ENCODE measurements around the gene DCLK1. TPM values are rescaled to one million over a fixed set of nuclear protein-coding genes. Genes with fewer than 3 reads are reported as not detected.

Gene DCLK1
- polyA plus RNA-seq, 6 donors from 2014 or later: not detected

DNA sequence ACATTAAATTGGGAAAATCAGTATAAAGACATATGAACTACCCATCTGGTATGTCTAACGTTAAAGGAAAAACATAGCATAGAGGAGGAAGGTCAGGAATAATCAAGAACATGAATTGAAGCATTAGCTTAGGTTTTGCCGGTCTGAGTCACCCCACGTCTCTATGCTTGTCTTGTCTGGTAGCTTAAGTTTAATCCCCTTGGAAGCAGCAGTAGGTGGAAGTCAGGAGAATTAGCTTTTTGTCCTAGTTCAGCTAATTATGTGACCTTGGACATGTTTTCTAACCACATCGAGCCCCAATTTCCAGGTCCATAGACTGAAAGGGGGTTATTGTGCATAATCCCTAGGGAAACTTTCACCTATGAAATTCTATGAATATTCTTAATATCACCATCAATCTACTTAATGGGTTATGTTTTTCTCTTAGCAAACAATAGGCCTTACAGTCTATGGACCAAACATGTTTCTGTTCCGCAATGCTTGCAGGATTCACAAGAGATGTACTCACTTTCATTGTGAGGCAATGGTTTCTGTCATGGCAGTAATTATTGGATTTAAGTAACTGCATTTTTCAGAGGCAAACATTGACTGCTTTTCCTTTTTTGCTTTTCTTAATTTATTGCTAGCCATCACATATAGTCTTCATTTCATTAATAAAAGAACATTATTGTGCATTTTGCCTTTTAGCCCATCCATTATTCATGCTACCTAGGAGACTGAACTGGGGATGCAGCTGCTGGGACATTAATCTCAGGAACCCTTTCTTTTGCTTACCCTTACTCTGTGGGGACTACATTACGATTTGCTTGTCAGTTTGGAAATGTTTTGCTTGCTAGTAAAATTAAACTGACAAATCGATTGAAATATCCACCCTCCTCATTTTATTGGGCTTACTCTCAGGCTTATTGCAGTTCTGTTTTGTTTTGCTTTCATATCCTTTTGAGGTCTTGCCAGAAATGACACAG lies 349.9 kb downstream of the DCLK1 start:
- DNase-seq (no peak), ATAC-seq (ENCODE audit: low read depth in 2 of 2) (no peak)
- no peaks in the 10 kb centered on the region for H3K36me3 Mint-ChIP-seq
- no peak overlapping the region for H3K27ac Mint-ChIP-seq
- no peak overlapping the region for H3K4me3 Mint-ChIP-seq
- peaks cover 0 to 3% (median 0%) of the 10 kb centered on the region in 7 donors for H3K9me3 Mint-ChIP-seq
- peaks cover 7 to 8% (median 8%) of the 10 kb centered on the region in 3 donors for H3K27me3 Mint-ChIP-seq
- H3K4me1 Mint-ChIP-seq: no peaks in the 10 kb centered on the region

DNA sequence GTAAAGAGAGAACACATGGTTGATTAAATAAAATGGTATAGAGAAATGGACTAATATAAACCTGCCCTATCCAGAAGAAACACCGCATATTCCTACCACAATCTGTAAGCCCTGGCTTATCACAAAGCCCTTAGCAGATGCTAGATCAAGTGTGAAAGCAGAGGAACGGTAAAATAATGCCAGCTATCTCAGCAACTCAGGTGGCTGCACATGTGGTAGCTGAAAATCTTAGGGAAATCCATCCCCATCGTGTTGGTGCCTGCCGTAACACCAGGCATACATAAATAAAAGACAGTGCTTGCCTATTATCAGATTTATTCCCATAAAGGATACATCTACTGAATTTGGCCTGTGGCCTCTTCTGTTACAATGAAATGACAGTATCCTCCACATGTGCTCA lies 350.6 kb downstream of the DCLK1 start:
- Mint-ChIP-seq H3K27ac (no peak overlapping the region), H3K4me3 (no peak overlapping the region), H3K4me1 (no peaks in the 10 kb centered on the region), H3K27me3 (peaks cover 7 to 8% (median 8%) of the 10 kb centered on the region in 3 donors), H3K36me3 (no peaks in the 10 kb centered on the region), H3K9me3 (peaks cover 0 to 3% (median 0%) of the 10 kb centered on the region in 7 donors)
- no peak for ATAC-seq (ENCODE audit: low read depth in 2 of 2)
- DNase-seq: no peak

DNA sequence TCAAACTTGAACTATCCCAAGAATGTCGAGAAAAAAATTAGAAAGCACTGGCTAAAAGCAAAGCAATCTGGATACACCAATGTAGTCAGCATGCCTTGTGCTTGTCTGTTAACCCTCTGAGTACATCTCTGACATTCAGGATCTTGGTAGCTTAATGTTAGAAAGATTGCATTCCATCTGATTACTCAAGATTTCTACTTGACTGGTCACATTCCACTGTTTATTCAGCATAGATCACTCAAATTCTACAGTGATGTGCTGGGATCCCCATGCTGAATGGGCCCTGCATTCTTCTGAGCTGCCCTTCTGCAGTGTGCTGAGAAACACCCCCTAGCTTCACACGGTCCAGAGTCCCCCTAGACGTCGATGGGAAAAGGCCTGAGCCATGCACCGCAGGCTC lies 359.3 kb downstream of the DCLK1 start:
- peaks cover 0 to 7% (median 0%) of the 10 kb centered on the region in 7 donors for H3K9me3 Mint-ChIP-seq
- no peak overlapping the region for H3K4me3 Mint-ChIP-seq
- no peak for ATAC-seq (ENCODE audit: low read depth in 2 of 2)
- DNase-seq: no peak
- peaks cover 0 to 5% (median 0%) of the 10 kb centered on the region in 3 donors for H3K27me3 Mint-ChIP-seq
- H3K36me3 Mint-ChIP-seq: no peaks in the 10 kb centered on the region
- no peaks in the 10 kb centered on the region for H3K4me1 Mint-ChIP-seq
- no peak overlapping the region for H3K27ac Mint-ChIP-seq

DNA sequence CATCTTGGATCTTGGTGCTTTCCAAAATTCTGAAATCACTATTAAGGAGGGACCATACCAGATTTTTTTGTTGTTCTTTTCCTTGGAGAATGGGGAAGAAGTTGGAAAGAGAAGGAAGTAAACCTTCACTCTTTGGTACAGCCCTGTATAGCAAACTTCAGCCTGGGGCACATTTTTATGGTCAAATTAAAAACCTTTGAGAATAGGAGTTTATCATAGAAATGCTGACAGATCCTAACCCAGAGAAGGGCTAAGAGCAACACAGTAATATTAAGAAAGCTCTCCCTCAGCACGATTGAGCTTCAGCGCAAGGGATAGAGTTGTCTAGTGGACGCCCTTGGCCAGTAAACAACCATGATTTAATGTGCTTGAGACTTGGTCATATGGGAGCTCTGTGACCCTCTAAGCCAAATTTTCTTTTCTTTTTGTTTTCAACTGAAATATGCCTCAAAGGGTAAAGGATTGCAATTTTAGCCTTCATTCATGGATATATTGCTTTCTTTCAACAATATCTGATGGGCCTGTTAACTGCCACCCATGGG lies 360.4 kb downstream of the DCLK1 start:
- DNase-seq: no peak
- no peaks in the 10 kb centered on the region for H3K4me1 Mint-ChIP-seq
- peaks cover 0 to 7% (median 0%) of the 10 kb centered on the region in 7 donors for H3K9me3 Mint-ChIP-seq
- H3K27ac Mint-ChIP-seq: no peak overlapping the region
- ATAC-seq (ENCODE audit: low read depth in 2 of 2): no peak
- no peak overlapping the region for H3K4me3 Mint-ChIP-seq
- no peaks in the 10 kb centered on the region for H3K27me3 Mint-ChIP-seq
- no peaks in the 10 kb centered on the region for H3K36me3 Mint-ChIP-seq

DNA sequence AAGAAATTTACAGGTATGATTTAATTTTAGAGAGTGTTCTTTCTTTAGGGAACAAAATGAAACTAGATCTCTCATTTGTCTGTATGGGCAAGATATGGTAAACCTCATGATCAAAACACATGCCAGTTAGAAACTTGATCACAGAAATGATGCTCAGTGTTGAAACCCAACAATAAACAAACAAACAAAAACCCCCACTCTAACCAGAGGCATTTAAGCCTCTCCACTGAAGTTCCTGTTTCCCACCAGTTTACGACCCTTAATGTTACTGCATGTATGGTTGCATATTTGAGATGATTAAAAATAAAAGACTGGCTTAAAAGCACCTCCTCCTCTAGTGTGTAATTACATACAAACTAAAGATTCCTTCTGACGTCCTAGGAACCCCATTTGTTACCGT lies 361.4 kb downstream of the DCLK1 start:
- DNase-seq (no peak), ATAC-seq (ENCODE audit: low read depth in 2 of 2) (no peak)
- Mint-ChIP-seq H3K27me3 (no peaks in the 10 kb centered on the region), H3K4me3 (no peak overlapping the region), H3K27ac (no peak overlapping the region), H3K36me3 (no peaks in the 10 kb centered on the region), H3K9me3 (peaks cover 0 to 7% (median 0%) of the 10 kb centered on the region in 7 donors), H3K4me1 (no peaks in the 10 kb centered on the region)

DNA sequence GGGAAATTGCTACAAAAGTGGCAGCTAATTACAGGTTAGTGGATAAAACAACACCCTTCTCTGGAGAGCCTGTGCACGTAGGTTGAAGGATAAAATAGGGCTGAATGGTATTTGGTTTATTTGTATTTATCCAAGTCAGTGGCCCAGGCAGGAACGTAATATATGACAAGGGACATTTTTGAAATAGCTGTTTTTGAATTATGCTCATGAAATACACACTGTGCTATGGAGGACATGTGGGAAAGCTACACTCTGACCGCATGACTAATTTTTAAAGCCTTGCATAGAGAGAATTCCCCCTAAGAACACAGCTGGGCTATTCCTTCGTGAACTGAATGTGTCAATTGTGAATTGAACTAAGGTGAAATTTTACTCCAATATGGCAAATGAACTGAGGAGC lies 362.6 kb downstream of the DCLK1 start:
- H3K4me1 Mint-ChIP-seq: no peaks in the 10 kb centered on the region
- H3K36me3 Mint-ChIP-seq: no peaks in the 10 kb centered on the region
- ATAC-seq (ENCODE audit: low read depth in 2 of 2) (no peak), DNase-seq (no peak)
- H3K27me3 Mint-ChIP-seq: no peaks in the 10 kb centered on the region
- H3K9me3 Mint-ChIP-seq: peaks cover 0 to 4% (median 0%) of the 10 kb centered on the region in 7 donors
- no peak overlapping the region for H3K4me3 Mint-ChIP-seq
- no peak overlapping the region for H3K27ac Mint-ChIP-seq

DNA sequence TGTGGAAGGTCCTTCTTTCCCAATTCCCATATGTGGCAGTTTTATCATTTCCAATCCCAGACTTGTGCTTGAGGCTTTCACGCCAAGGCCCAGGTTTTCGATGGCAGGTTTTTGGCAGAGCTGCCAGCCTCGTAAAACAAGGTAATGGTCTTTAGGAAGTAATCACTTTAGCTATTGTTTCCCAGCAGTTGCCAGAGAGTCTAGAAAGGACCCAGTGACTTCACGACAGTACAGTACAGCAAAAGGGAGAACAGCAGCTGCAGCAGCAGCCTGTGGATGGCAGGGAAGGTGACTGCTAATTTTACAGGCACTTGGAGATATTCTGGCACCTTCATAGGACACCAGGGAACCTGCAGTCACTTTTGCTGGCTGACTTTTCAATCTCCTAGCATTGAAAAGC lies 363.1 kb downstream of the DCLK1 start:
- Mint-ChIP-seq H3K9me3 (peaks cover 0 to 3% (median 0%) of the 10 kb centered on the region in 7 donors), H3K36me3 (no peaks in the 10 kb centered on the region), H3K27me3 (no peaks in the 10 kb centered on the region), H3K4me1 (no peaks in the 10 kb centered on the region), H3K4me3 (no peak overlapping the region), H3K27ac (no peak overlapping the region)
- DNase-seq: no peak
- ATAC-seq (ENCODE audit: low read depth in 2 of 2): no peak

DNA sequence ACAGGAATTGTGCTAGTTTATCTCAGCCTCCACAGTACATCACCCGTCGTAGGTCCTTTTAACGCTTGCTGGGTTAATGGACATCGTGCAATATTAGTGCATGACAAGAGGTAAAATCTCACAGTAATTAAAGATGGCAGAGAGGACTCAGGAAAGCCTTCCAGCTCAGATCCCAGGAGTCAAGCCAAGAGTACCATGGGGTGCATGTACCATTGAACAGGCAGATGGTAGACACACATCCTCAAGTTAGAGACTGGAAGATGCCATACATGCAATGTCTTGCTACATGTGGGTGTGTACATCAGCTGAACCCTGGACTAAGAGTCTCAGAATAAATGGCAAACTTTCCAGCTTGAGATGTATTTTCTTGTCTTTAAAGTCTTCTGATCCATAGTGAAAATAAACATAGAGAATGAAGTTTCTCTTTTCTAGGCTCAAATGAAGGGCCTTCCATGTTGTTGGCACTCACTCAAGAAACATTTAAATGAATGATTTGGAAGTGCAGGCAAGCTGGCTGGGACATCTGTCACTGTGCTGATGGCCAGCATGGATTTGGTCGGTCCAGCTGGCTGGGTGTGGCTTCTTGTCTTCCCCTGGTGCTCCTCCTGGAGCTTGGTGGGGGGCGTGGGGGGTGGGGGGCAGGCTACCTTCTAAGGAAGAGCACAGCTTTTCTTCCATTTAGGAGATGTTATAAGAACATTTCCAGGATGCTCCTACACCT lies 363.8 kb downstream of the DCLK1 start:
- ATAC-seq (ENCODE audit: low read depth in 2 of 2): no peak
- DNase-seq: no peak
- no peak overlapping the region for H3K4me3 Mint-ChIP-seq
- no peaks in the 10 kb centered on the region for H3K4me1 Mint-ChIP-seq
- H3K36me3 Mint-ChIP-seq: no peaks in the 10 kb centered on the region
- H3K27ac Mint-ChIP-seq: no peak overlapping the region
- peaks cover 0 to 3% (median 0%) of the 10 kb centered on the region in 7 donors for H3K9me3 Mint-ChIP-seq
- H3K27me3 Mint-ChIP-seq: no peaks in the 10 kb centered on the region

DNA sequence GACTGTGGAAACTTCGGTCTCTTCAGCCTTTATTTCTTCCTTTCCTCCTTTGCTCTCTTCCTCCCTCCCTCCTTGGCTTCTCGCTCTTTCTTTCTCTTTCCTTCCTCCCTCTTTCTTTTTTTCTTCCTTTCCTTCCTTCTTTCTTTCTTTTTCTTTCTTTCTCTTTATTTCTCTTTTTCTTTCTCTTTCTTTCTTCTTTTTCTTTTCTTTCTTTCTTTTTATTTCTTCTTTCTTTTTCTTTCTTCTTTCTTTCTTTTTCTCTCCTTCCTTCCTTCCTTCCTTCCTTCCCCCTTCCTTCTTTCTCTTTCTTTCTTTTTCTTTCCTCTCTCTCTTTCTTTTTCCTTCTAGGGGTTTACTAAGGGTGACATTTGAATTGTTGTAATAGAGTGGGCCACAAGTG lies 364.5 kb downstream of the DCLK1 start:
- no peaks in the 10 kb centered on the region for H3K27me3 Mint-ChIP-seq
- H3K9me3 Mint-ChIP-seq: no peaks in the 10 kb centered on the region
- no peak overlapping the region for H3K4me3 Mint-ChIP-seq
- ATAC-seq (ENCODE audit: low read depth in 2 of 2) (no peak), DNase-seq (no peak)
- H3K4me1 Mint-ChIP-seq: no peaks in the 10 kb centered on the region
- H3K36me3 Mint-ChIP-seq: no peaks in the 10 kb centered on the region
- no peak overlapping the region for H3K27ac Mint-ChIP-seq

DNA sequence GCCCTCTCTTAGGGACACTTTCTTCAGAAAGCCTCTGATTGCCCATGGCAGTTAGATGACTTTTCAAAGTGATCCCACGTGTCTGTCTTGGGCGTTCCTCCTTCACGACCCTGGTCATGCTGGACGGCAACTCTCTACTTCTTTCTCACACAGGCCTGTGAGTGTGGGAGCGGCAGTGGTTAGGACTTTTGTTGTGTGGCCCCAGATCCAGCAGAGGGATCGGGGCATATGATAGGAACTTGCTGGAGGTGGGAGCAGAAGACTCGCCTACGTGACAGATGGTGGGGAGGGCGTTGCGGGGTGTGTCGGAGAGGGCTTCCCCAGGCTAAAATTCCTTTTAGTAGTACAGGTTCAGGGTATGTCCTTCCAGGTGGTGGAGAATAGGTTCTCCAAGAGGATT lies 365.2 kb downstream of the DCLK1 start:
- Mint-ChIP-seq H3K4me1 (no peaks in the 10 kb centered on the region), H3K4me3 (no peak overlapping the region)

DNA sequence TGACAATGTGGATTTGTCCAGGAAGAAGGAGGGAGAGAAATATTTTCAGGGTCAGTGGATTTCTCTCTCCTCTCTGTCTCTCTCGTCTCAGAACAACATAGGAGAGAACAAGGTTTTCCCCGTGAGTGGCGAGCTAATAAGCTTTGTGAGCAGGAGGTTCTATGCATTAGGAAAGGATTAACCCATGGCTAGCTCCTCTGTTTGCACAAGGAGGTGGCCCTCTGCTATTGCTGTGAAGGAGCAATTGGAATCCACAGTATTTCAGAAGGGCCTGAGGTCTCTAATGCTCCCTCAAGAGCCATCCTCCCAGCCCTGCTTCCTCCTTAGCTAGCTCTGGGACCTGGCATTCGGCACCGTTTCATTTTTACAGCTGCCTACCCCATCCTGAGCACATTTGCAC lies 365.8 kb downstream of the DCLK1 start:
- DNase-seq: no peak
- no peaks in the 10 kb centered on the region for H3K36me3 Mint-ChIP-seq
- H3K4me3 Mint-ChIP-seq: no peak overlapping the region
- H3K9me3 Mint-ChIP-seq: no peaks in the 10 kb centered on the region
- no peak overlapping the region for H3K27ac Mint-ChIP-seq
- no peaks in the 10 kb centered on the region for H3K27me3 Mint-ChIP-seq
- no peak for ATAC-seq (ENCODE audit: low read depth in 2 of 2)
- no peaks in the 10 kb centered on the region for H3K4me1 Mint-ChIP-seq

More for the DNA sequence above, 365.2 kb downstream of the DCLK1 start:
- Mint-ChIP-seq H3K9me3 (no peaks in the 10 kb centered on the region), H3K36me3 (no peaks in the 10 kb centered on the region), H3K27ac (no peak overlapping the region), H3K27me3 (no peaks in the 10 kb centered on the region)
- no peak for ATAC-seq (ENCODE audit: low read depth in 2 of 2)
- DNase-seq: no peak

DNA sequence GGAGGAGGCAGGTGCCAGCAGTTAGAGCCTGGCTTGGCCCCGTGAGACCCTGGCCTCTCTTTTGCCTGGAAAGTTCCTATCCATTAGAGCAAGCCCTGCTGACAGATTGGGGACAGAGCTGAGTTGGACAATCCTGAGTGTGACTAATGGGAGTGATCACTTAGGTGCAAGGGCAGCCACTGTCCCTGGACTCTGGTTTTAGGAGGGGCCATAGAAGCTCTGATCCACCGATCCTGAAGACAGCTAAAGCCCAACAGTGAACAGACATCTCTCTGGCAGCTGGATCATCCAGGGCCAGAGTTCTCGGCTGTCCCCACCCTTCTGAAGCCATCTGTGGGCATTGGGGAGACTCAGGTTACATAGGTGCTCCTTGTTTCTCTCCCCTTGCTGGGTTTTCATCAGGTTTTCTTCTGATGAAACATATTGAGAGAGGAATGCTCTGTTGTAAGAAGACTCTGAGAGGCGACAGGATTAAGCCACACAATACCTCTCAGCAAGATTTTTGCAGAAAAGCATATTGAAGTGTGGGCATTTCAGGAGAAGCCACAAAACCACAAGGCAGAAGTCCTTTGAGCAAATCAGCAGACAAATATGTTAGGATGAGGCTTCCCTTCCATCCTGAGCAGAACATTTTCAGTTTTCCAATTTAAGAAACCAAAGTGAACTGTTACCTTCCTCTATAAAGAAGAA lies 366.7 kb downstream of the DCLK1 start:
- H3K4me1 Mint-ChIP-seq: no peaks in the 10 kb centered on the region
- no peak overlapping the region for H3K4me3 Mint-ChIP-seq
- H3K36me3 Mint-ChIP-seq: no peaks in the 10 kb centered on the region
- H3K27ac Mint-ChIP-seq: no peak overlapping the region
- peaks cover 0 to 5% (median 0%) of the 10 kb centered on the region in 3 donors for H3K27me3 Mint-ChIP-seq
- no peak for ATAC-seq (ENCODE audit: low read depth in 2 of 2)
- peaks cover 0 to 6% (median 2%) of the 10 kb centered on the region in 7 donors for H3K9me3 Mint-ChIP-seq
- no peak for DNase-seq

DNA sequence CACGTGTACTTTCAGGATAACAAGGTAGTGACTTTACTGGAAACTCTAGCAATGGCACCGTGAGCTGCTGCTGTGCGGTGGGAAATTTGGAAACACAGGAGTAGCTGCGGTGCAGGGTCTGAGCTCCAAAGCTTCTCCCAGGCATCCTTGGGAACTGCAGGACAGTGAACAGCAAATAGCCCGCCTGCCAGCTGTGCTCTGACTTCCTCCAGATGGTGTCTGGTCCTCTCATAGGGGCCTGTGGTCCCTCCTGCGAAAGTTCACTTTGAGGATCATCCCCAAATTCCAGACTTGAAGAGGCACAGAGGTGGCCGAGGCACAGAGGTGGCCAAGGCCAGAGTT lies 367.4 kb downstream of the DCLK1 start:
- Mint-ChIP-seq H3K27ac (no peak overlapping the region), H3K27me3 (peaks cover 0 to 9% (median 0%) of the 10 kb centered on the region in 3 donors), H3K36me3 (no peaks in the 10 kb centered on the region), H3K4me1 (no peaks in the 10 kb centered on the region), H3K9me3 (peaks cover 0 to 9% (median 2%) of the 10 kb centered on the region in 7 donors), H3K4me3 (no peak overlapping the region)
- ATAC-seq (ENCODE audit: low read depth in 2 of 2) (no peak), DNase-seq (no peak)
